Measurements from ENCODE around the gene PPM1L. TPM values are rescaled to one million over a fixed set of nuclear protein-coding genes. Genes with fewer than 3 reads are reported as not detected.
"Not testable (repeated sequence)": the region's sequence is repeated elsewhere in the genome, so short reads cannot be mapped to it uniquely, and the experiment has no call there.

The PPM1L gene
- total RNA-seq: 79.5 TPM

GRCh38 chr3:160755776-160756304, at the start of gene PPM1L:
Gene PPM1L, plus strand, starts transcription at chr3:160756231.
- peak; percentile 40 for DNase-seq (ENCODE audit: low spot score)

- peak; percentile 31 for DNase-seq (ENCODE audit: low spot score)
Measured at GRCh38 chr3:160707187-160707794, 48.7 kb upstream of the PPM1L start.

- no peak for DNase-seq (ENCODE audit: low spot score)
Measured at GRCh38 chr3:160709477-160710182, 46.4 kb upstream of the PPM1L start.

- not testable (repeated sequence) for DNase-seq (ENCODE audit: low spot score)
Measured at GRCh38 chr3:160713144-160713543, 42.9 kb upstream of the PPM1L start.

GRCh38 chr3:160719710-160720109, 36.3 kb upstream of the PPM1L start:
- no peak for DNase-seq (ENCODE audit: low spot score)

GRCh38 chr3:160720123-160720746, 35.8 kb upstream of the PPM1L start:
- DNase-seq (ENCODE audit: low spot score): no peak

- no peak for DNase-seq (ENCODE audit: low spot score)
Measured at GRCh38 chr3:160722331-160722730, 33.7 kb upstream of the PPM1L start.

GRCh38 chr3:160725338-160725737, 30.7 kb upstream of the PPM1L start:
- no peak for DNase-seq (ENCODE audit: low spot score)

GRCh38 chr3:160735826-160736225, 20.2 kb upstream of the PPM1L start:
- DNase-seq (ENCODE audit: low spot score): no peak

- no peak for DNase-seq (ENCODE audit: low spot score)
Measured at GRCh38 chr3:160738048-160738447, 18.0 kb upstream of the PPM1L start.

GRCh38 chr3:160739079-160739478, 17.0 kb upstream of the PPM1L start:
- DNase-seq (ENCODE audit: low spot score): no peak

GRCh38 chr3:160746976-160747375, 9.1 kb upstream of the PPM1L start:
- no peak for DNase-seq (ENCODE audit: low spot score)

- no peak for DNase-seq (ENCODE audit: low spot score)
Measured at GRCh38 chr3:160747422-160747821, 8.6 kb upstream of the PPM1L start.

GRCh38 chr3:160748231-160748630, 7.8 kb upstream of the PPM1L start:
- DNase-seq (ENCODE audit: low spot score): no peak

GRCh38 chr3:160748787-160749186, 7.2 kb upstream of the PPM1L start:
- no peak for DNase-seq (ENCODE audit: low spot score)

GRCh38 chr3:160753953-160754352, 2.1 kb upstream of the PPM1L start:
- DNase-seq (ENCODE audit: low spot score): no peak

- DNase-seq (ENCODE audit: low spot score): peak; percentile 32
Measured at GRCh38 chr3:160754371-160754854, 1.6 kb upstream of the PPM1L start.

GRCh38 chr3:160754855-160755747, 930 bp upstream of the PPM1L start:
- peak; percentile 94 for DNase-seq (ENCODE audit: low spot score)

GRCh38 chr3:160757233-160758106, 1.4 kb downstream of the PPM1L start:
- DNase-seq (ENCODE audit: low spot score): no peak

- no peak for DNase-seq (ENCODE audit: low spot score)
Measured at GRCh38 chr3:160758929-160759577, 3.0 kb downstream of the PPM1L start.

Data from mucosa of gallbladder (tissue), 1 donor.